H9 (cell line): ENCODE data around the gene LNPEP. TPM values are rescaled to one million over a fixed set of nuclear protein-coding genes. Genes with fewer than 3 reads are reported as not detected.

Source experiments
- DNase-seq: peaks from one replicate; pipeline ENCODE4 v3.0.0-alpha.2; 2017
- H2AFZ ChIP-seq: one replicate; pipeline ENCODE4 v1.6.1; 2013; ENCODE audit warnings: mild to moderate bottlenecking, low read length, control low read depth, moderate library complexity
- H2AK5ac ChIP-seq: 2 replicates; pipeline ENCODE4 v1.6.1; 2013; ENCODE audit warnings: low read length, control low read depth, mixed read lengths; ENCODE audit not compliant: insufficient read length
- H2BK120ac ChIP-seq: one replicate; pipeline ENCODE4 v1.6.1; 2013; ENCODE audit warnings: low read depth, mild to moderate bottlenecking, low read length, control low read depth, inconsistent platforms; ENCODE audit not compliant: poor library complexity, severe bottlenecking
- H2BK12ac ChIP-seq: 2 replicates; pipeline ENCODE4 v1.6.1; 2013; ENCODE audit warnings: low read length, control low read depth, mixed read lengths, low read depth; ENCODE audit not compliant: insufficient read length
- H2BK15ac ChIP-seq: 2 replicates; pipeline ENCODE4 v1.6.1; 2013; ENCODE audit warnings: low read depth, low read length, control low read depth
- H2BK20ac ChIP-seq: one replicate; pipeline ENCODE4 v1.6.1; 2013; ENCODE audit warnings: low read depth, mild to moderate bottlenecking, low read length, control low read depth, inconsistent platforms; ENCODE audit not compliant: poor library complexity, severe bottlenecking
- H2BK5ac ChIP-seq: 2 replicates; pipeline ENCODE4 v1.6.1; 2013; ENCODE audit warnings: low read length, control low read depth, mixed read lengths; ENCODE audit not compliant: insufficient read length
- H3K14ac ChIP-seq: 2 replicates; pipeline ENCODE4 v1.6.1; 2013; ENCODE audit warnings: low read length, control low read depth; ENCODE audit not compliant: insufficient read depth
- H3K18ac ChIP-seq: 2 replicates; pipeline ENCODE4 v1.6.1; 2013; ENCODE audit warnings: low read depth, mild to moderate bottlenecking, mixed read lengths, low read length, control low read depth; ENCODE audit not compliant: insufficient read length
- H3K23ac ChIP-seq: 2 replicates; pipeline ENCODE4 v1.6.1; 2013; ENCODE audit warnings: low read length, control low read depth, mixed read lengths, low read depth; ENCODE audit not compliant: insufficient read length
- H3K23me2 ChIP-seq: 2 replicates; pipeline ENCODE4 v1.6.1; 2013; ENCODE audit warnings: low read depth, mild to moderate bottlenecking, mixed read lengths, low read length, control low read depth; ENCODE audit not compliant: insufficient read length, poor library complexity, severe bottlenecking
- H3K27ac ChIP-seq: 2 replicates; pipeline ENCODE4 v1.5.1; 2013; ENCODE audit warnings: low read length, control low read depth, mixed read lengths, low read depth; ENCODE audit not compliant: insufficient read length
- H3K27me3 ChIP-seq: 2 replicates; pipeline ENCODE4 v1.6.1; 2013; ENCODE audit warnings: low read length, control low read depth, inconsistent platforms; ENCODE audit not compliant: insufficient read depth
- H3K4ac ChIP-seq: 2 replicates; pipeline ENCODE4 v1.6.1; 2013; ENCODE audit warnings: low read depth, mild to moderate bottlenecking, control low read depth, inconsistent platforms, low read length, moderate library complexity
- H3K4me1 ChIP-seq: 2 replicates; pipeline ENCODE4 v1.6.1; 2013; ENCODE audit warnings: low read length, control low read depth, inconsistent platforms; ENCODE audit not compliant: insufficient read depth
- H3K4me2 ChIP-seq: 2 replicates; pipeline ENCODE4 v1.6.1; 2013; ENCODE audit warnings: low read length, control low read depth, mixed read lengths; ENCODE audit not compliant: insufficient read length, insufficient read depth
- H3K56ac ChIP-seq: 2 replicates; pipeline ENCODE4 v1.6.1; 2013; ENCODE audit warnings: low read depth, mild to moderate bottlenecking, mixed read lengths, low read length, control low read depth; ENCODE audit not compliant: insufficient read length
- H3K79me1 ChIP-seq: 2 replicates; pipeline ENCODE4 v1.6.1; 2013; ENCODE audit warnings: low read depth, mild to moderate bottlenecking, moderate library complexity, low read length, control low read depth, inconsistent platforms; ENCODE audit not compliant: insufficient read depth, poor library complexity, severe bottlenecking
- H3K79me2 ChIP-seq: 2 replicates; pipeline ENCODE4 v1.6.1; 2013; ENCODE audit warnings: low read length, control low read depth, inconsistent platforms; ENCODE audit not compliant: insufficient read depth
- H3K9ac ChIP-seq: 2 replicates; pipeline ENCODE4 v1.6.1; 2013; ENCODE audit warnings: low read length, control low read depth, mixed read lengths; ENCODE audit not compliant: insufficient read length; ENCODE audit errors: extremely low read depth
- H3K9me3 ChIP-seq: one replicate; pipeline ENCODE4 v1.6.1; 2013; ENCODE audit warnings: low read depth, low read length, inconsistent platforms; ENCODE audit not compliant: control insufficient read depth
- H3T11ph ChIP-seq: one replicate; pipeline ENCODE4 v1.6.1; 2013; ENCODE audit warnings: mild to moderate bottlenecking, low read length, control low read depth, inconsistent platforms
- H4K20me1 ChIP-seq: one replicate; pipeline ENCODE4 v1.6.1; 2013; ENCODE audit not compliant: control insufficient read depth, insufficient read length, insufficient read depth
- H4K5ac ChIP-seq: 2 replicates; pipeline ENCODE4 v1.6.1; 2013; ENCODE audit warnings: low read depth, mild to moderate bottlenecking, mixed read lengths, low read length, control low read depth; ENCODE audit not compliant: insufficient read length
- H4K8ac ChIP-seq: replicated peaks from 2 replicates; pipeline ENCODE4 v1.6.1; 2013; ENCODE audit warnings: low read length, control low read depth, mixed read lengths, low read depth; ENCODE audit not compliant: insufficient read length
- H4K91ac ChIP-seq: 2 replicates; pipeline ENCODE4 v1.6.1; 2013; ENCODE audit warnings: low read depth, mild to moderate bottlenecking, moderate library complexity, mixed read lengths, low read length, control low read depth; ENCODE audit not compliant: insufficient read length
- H3K27ac Mint-ChIP-seq, 3 experiments: 2 replicates in 2 of 3; 3 replicates in 1 of 3; pipeline ENCODE4 v1.8.0; 2020 to 2021; ENCODE audit warnings: mixed read lengths in 3 of 3, mild to moderate bottlenecking in 1 of 3, moderate library complexity in 1 of 3
- H3K27me3 Mint-ChIP-seq: 2 replicates; pipeline ENCODE4 v1.8.0; 2021; ENCODE audit warnings: low read depth, mild to moderate bottlenecking, moderate library complexity, mixed read lengths
- H3K36me3 Mint-ChIP-seq, 3 experiments: 2 replicates in 2 of 3; 3 replicates in 1 of 3; pipeline ENCODE4 v1.8.0; 2020 to 2021; ENCODE audit warnings: low read depth in 3 of 3, mixed read lengths in 3 of 3; ENCODE audit not compliant: insufficient read depth in 1 of 3
- H3K4me1 Mint-ChIP-seq, 2 experiments: 2 replicates each; pipeline ENCODE4 v1.8.0; 2020; ENCODE audit warnings: mixed read lengths in 2 of 2
- H3K4me3 Mint-ChIP-seq, 2 experiments: 2 replicates in 1 of 2; 3 replicates in 1 of 2; pipeline ENCODE4 v1.8.0; 2020 to 2021; ENCODE audit warnings: mild to moderate bottlenecking in 2 of 2, mixed read lengths in 2 of 2, moderate library complexity in 1 of 2
- H3K9me3 Mint-ChIP-seq, 2 experiments: 2 replicates in 1 of 2; 3 replicates in 1 of 2; pipeline ENCODE4 v1.8.0; 2020; ENCODE audit warnings: mild to moderate bottlenecking in 2 of 2, mixed read lengths in 2 of 2, moderate library complexity in 1 of 2
- CTCF ChIP-seq: fragments of 200-600 bp; sonication (generic); conservative IDR thresholded peaks from 3 replicates; pipeline ENCODE4 v1.8.0; 2021; ENCODE audit warnings: antibody characterized with exemption, mild to moderate bottlenecking
- WGBS: extraction: QIAGEN DNeasy Blood & Tissue Kit; methylation state at CpG from one replicate; pipeline ENCODE4 v1.1.7; 2013; ENCODE audit warnings: missing lambda C conversion rate, low lambda C conversion rate, mixed read lengths; ENCODE audit not compliant: insufficient read length; ENCODE audit errors: extremely low coverage; 5-methylcytosine and 5-hydroxymethylcytosine counted together
- total RNA-seq: library from RNA; stranded (reverse); gene quantifications from 2 replicates; pipeline ENCODE4 v1.2.1, GENCODE V29; 2021

The LNPEP gene
- total RNA-seq, 1 experiment from 2014 or later: 4.1 TPM

DNA sequence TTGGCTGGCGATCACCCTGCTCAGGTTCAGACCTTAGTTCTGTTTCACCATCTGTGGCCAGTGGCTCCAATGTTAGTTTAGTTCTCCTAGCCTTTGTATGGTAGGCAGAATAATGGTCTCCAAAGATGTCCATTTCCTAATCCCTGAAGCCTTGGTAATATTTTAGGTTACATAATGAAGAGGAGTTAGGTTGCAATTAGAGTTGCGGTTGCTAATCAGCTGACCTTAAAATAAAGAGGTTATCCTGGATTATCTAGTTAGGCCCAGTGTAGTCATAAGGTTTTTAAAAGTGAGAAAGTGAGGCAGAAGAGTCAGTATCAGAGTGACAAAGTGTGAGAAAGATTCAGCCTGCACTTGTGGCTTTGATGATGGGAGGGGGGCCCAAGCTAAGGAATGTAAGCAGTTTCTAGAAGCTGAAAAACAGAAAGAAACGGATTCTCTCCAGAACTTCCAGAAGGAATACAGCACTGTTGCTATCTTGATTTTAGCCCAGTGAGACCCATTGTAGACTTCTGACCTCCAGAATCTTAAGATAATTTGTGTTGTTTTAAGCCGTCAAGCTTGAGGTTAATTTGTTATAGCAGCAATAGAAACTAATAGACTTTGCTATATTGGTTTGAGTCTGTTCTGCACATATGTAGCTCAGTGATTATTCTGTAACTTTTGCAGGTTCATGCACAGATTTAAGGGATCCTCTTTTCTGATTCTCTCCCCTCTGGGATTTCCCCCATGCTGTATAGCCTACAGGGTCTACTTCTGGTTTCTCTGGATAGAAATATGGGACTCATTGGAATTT lies 21.6 kb downstream of the LNPEP start:
- Histone ChIP-seq H2AFZ (no peak overlapping the region), H3K23me2 (no peaks in the 10 kb centered on the region), H3K23ac (no peak overlapping the region), H2AK5ac (no peak overlapping the region), H4K5ac (no peak overlapping the region), H3K9ac (no peak overlapping the region), H4K8ac (no peak overlapping the region), H3K4ac (no peak overlapping the region), H3K4me2 (no peak overlapping the region), H2BK12ac (no peak overlapping the region), H3K4me1 (no peaks in the 10 kb centered on the region), H2BK15ac (no peak overlapping the region), H3K14ac (no peak overlapping the region), H3K27ac (no peak overlapping the region), H4K91ac (no peak overlapping the region), H3K56ac (no peak overlapping the region), H3T11ph (no peak overlapping the region), H3K9me3 (no peaks in the 10 kb centered on the region), H4K20me1 (no peaks in the 10 kb centered on the region), H2BK120ac (no peak overlapping the region), H3K27me3 (no peaks in the 10 kb centered on the region), H3K79me1 (no peaks in the 10 kb centered on the region), H2BK5ac (no peak overlapping the region), H3K18ac (no peak overlapping the region), H3K79me2 (no peaks in the 10 kb centered on the region), H2BK20ac (no peak overlapping the region)
- Mint-ChIP-seq H3K4me1 (peaks cover 4 to 12% of the 10 kb centered on the region in 2 experiments), H3K9me3 (no peaks in the 10 kb centered on the region; a peak in 1 of 5 replicates), H3K4me3 (no peak overlapping the region), H3K27me3 (no peaks in the 10 kb centered on the region), H3K27ac (no peak overlapping the region), H3K36me3 (no peaks in the 10 kb centered on the region)
- no CpG with 5 or more reads among the region's 4 CpGs for WGBS
- no peak for DNase-seq
- no peak for TF ChIP-seq CTCF
